DOHH2 (cell line): ENCODE measurements around the gene C12orf57.

Experiments
- H3F3A ChIP-seq: fragments of 200-600 bp; sonication (generic), shearing (Covaris generic); 2 replicates; pipeline ENCODE4 v1.6.0; 2016; ENCODE audit warnings: antibody characterized with exemption, mild to moderate bottlenecking; ENCODE audit not compliant: control insufficient read depth, insufficient read depth
- H3K27ac ChIP-seq: fragments of 200-600 bp; sonication (generic); 2 replicates; pipeline ENCODE4 v1.5.1; 2014; ENCODE audit warnings: low read depth, mild to moderate bottlenecking, low read length, moderate library complexity
- H3K27me3 ChIP-seq: fragments of 200-600 bp; sonication (generic); 2 replicates; pipeline ENCODE4 v1.6.1; 2014; ENCODE audit warnings: mild to moderate bottlenecking, low read length, mixed read lengths; ENCODE audit not compliant: control insufficient read depth
- H3K36me3 ChIP-seq: fragments of 200-600 bp; sonication (generic); 2 replicates; pipeline ENCODE4 v1.6.1; 2014; ENCODE audit warnings: mild to moderate bottlenecking, low read length, moderate library complexity, mixed read lengths; ENCODE audit not compliant: control insufficient read depth
- H3K4me1 ChIP-seq: fragments of 200-600 bp; sonication (generic); 2 replicates; pipeline ENCODE4 v1.6.1; 2014; ENCODE audit warnings: mild to moderate bottlenecking, low read length, mixed read lengths; ENCODE audit not compliant: control insufficient read depth
- H3K4me2 ChIP-seq: fragments of 200-600 bp; sonication (generic); 2 replicates; pipeline ENCODE4 v1.6.0; 2014; ENCODE audit warnings: mild to moderate bottlenecking, low read length, moderate library complexity
- H3K4me3 ChIP-seq: fragments of 200-600 bp; sonication (generic); 2 replicates; pipeline ENCODE4 v1.5.1; 2014; ENCODE audit warnings: mild to moderate bottlenecking, low read length, mixed read lengths
- H3K79me2 ChIP-seq: fragments of 200-600 bp; sonication (generic); 2 replicates; pipeline ENCODE4 v1.6.1; 2014; ENCODE audit warnings: mild to moderate bottlenecking, low read length, mixed read lengths; ENCODE audit not compliant: control insufficient read depth
- H3K9me2 ChIP-seq: fragments of 200-600 bp; sonication (generic); replicated peaks from 2 replicates; pipeline ENCODE4 v1.6.1; 2014; ENCODE audit warnings: mild to moderate bottlenecking, low read length, mixed read lengths; ENCODE audit not compliant: control insufficient read depth
- H3K9me3 ChIP-seq: fragments of 200-600 bp; sonication (generic); 2 replicates; pipeline ENCODE4 v1.6.1; 2014; ENCODE audit warnings: antibody characterized with exemption, low read length, mixed read lengths; ENCODE audit not compliant: control insufficient read depth, insufficient read depth
- H4K20me1 ChIP-seq: fragments of 200-600 bp; sonication (generic); 2 replicates; pipeline ENCODE4 v1.6.0; 2014; ENCODE audit warnings: low read depth, mild to moderate bottlenecking, antibody characterized with exemption, low read length, moderate library complexity; ENCODE audit not compliant: control insufficient read depth, insufficient read depth
- CTCF ChIP-seq: fragments of 200-600 bp; sonication (generic); IDR thresholded peaks from one replicate; pipeline ENCODE4 v1.5.1; 2014; ENCODE audit warnings: antibody characterized with exemption, mild to moderate bottlenecking, low read depth, low read length; ENCODE audit not compliant: poor library complexity, severe bottlenecking
- EZH2phosphoT487 ChIP-seq: fragments of 200-600 bp; sonication (generic); IDR thresholded peaks from 2 replicates; pipeline ENCODE4 v1.6.1; 2017; ENCODE audit warnings: borderline replicate concordance, mild to moderate bottlenecking, antibody characterized with exemption, low read length, moderate library complexity, mixed read lengths

The C12orf57 gene

GRCh38 chr12:6936636-6937480 is 7.0 kb upstream of the C12orf57 start:
- H3K36me3 ChIP-seq, result peaks cover 2% of the 10 kb centered on the region
- H3F3A ChIP-seq, result peaks cover 5% of the 10 kb centered on the region; the same call in 1 of the 2 replicates
- TF ChIP-seq EZH2phosphoT487 (no peak), CTCF (peak; percentile 54)

GRCh38 chr12:6937481-6938352 is 6.1 kb upstream of the C12orf57 start:
- Histone ChIP-seq H4K20me1 (no peaks in the 10 kb centered on the region), H3F3A (peaks cover 1% of the 10 kb centered on the region; the same call in 1 of the 2 replicates), H3K4me1 (peaks cover 18% of the 10 kb centered on the region), H3K27me3 (no peaks in the 10 kb centered on the region), H3K9me3 (no peaks in the 10 kb centered on the region), H3K79me2 (peaks cover 14% of the 10 kb centered on the region), H3K9me2 (no peaks in the 10 kb centered on the region), H3K4me3 (peak overlapping the region; percentile 88), H3K4me2 (peak overlapping the region; percentile 96), H3K27ac (peak overlapping the region; percentile 85), H3K36me3 (peaks cover 2% of the 10 kb centered on the region)
- TF ChIP-seq CTCF (peak; percentile 95), EZH2phosphoT487 (no peak)

More at GRCh38 chr12:6936636-6937480, 7.0 kb upstream of the C12orf57 start:
- Histone ChIP-seq H3K27ac (peak overlapping the region; percentile 85), H3K27me3 (no peaks in the 10 kb centered on the region), H4K20me1 (no peaks in the 10 kb centered on the region), H3K4me1 (peaks cover 18% of the 10 kb centered on the region), H3K4me2 (peak overlapping the region; percentile 96), H3K79me2 (peaks cover 14% of the 10 kb centered on the region), H3K9me2 (no peaks in the 10 kb centered on the region), H3K9me3 (no peaks in the 10 kb centered on the region), H3K4me3 (peak overlapping the region; percentile 88)

- Histone ChIP-seq H3K79me2 (peaks cover 14% of the 10 kb centered on the region), H3F3A (0 out of 2 replicates have a peak, but pooled peaks cover under 1% of the 10 kb centered on the region), H3K9me2 (no peaks in the 10 kb centered on the region), H4K20me1 (no peaks in the 10 kb centered on the region), H3K36me3 (no peaks in the 10 kb centered on the region; the same call in none of the 2 replicates), H3K4me1 (peaks cover 26% of the 10 kb centered on the region), H3K9me3 (no peaks in the 10 kb centered on the region), H3K4me2 (peak overlapping the region; percentile 49), H3K27me3 (no peaks in the 10 kb centered on the region), H3K27ac (no peak overlapping the region), H3K4me3 (peak overlapping the region; percentile 88)
- TF ChIP-seq EZH2phosphoT487 (no peak), CTCF (peak; percentile 5)
These were observed 5.2 kb upstream of the C12orf57 start for GRCh38 chr12:6938353-6939190.
